IMR-90 (cell line): ENCODE data around the gene CACNA2D1. TPM values are rescaled to one million over a fixed set of nuclear protein-coding genes. Genes with fewer than 3 reads are reported as not detected.
A peak's percentile ranks its signal among the peaks of the same experiment; 100 is the strongest.

ENCODE experiments used
- ATAC-seq: fragments of 200-7000 bp; cut with Tn5 transposase; 2 replicates; pipeline ENCODE4 v1.9.1; 2020; ENCODE audit warnings: low read depth, mild to moderate bottlenecking, moderate library complexity
- BruUV-seq: library from RNA; stranded (reverse); fragments of 400-500 nt; replicated peaks from 2 replicates; lab custom pipeline; 2021; lab: Mats Ljungman, UMichigan
- CTCF ChIA-PET: fragments of 300-600 bp; formaldehyde crosslinking; extraction: SDS; loops from one replicate; lab custom pipeline; 2021; ENCODE audit warnings: antibody characterized with exemption; lab: Yijun Ruan, JAX
- POLR2A ChIA-PET: fragments of 300-600 bp; sonication (Branson Sonifier 250); formaldehyde crosslinking; loops from one replicate; lab custom pipeline; 2022; ENCODE audit warnings: antibody characterized with exemption; ENCODE audit not compliant: unreplicated experiment; lab: Charles Lee
- DNase-seq: peaks from one replicate; pipeline ENCODE4 v3.0.0; 2013
- H2AFZ ChIP-seq: replicated peaks from 2 replicates; pipeline ENCODE3; 2013; ENCODE audit warnings: low read length, mild to moderate bottlenecking; ENCODE audit not compliant: poor library complexity
- H2AK5ac ChIP-seq: 2 replicates; pipeline ENCODE4 v1.6.1; 2013; ENCODE audit warnings: low read depth, low read length, inconsistent platforms
- H2AK9ac ChIP-seq: replicated peaks from 2 replicates; pipeline ENCODE3; 2013; ENCODE audit warnings: mild to moderate bottlenecking, low read depth, low read length, moderate library complexity; ENCODE audit not compliant: poor library complexity
- H2BK120ac ChIP-seq: 2 replicates; pipeline ENCODE4 v1.6.1; 2013; ENCODE audit warnings: low read depth, low read length, inconsistent platforms
- H2BK15ac ChIP-seq: 3 replicates; pipeline ENCODE4 v1.6.1; 2013; ENCODE audit warnings: low read depth, low read length, inconsistent platforms
- H2BK20ac ChIP-seq: 2 replicates; pipeline ENCODE4 v1.6.1; 2013; ENCODE audit warnings: low read depth, mild to moderate bottlenecking, inconsistent platforms, low read length, moderate library complexity
- H2BK5ac ChIP-seq: 2 replicates; pipeline ENCODE4 v1.6.1; 2013; ENCODE audit warnings: mild to moderate bottlenecking, low read depth, low read length, inconsistent platforms; ENCODE audit not compliant: poor library complexity, severe bottlenecking
- H3K14ac ChIP-seq: replicated peaks from 2 replicates; pipeline ENCODE4 v1.6.1; 2013; ENCODE audit warnings: low read depth, low read length, inconsistent platforms
- H3K18ac ChIP-seq: 2 replicates; pipeline ENCODE4 v1.6.1; 2013; ENCODE audit warnings: low read depth, low read length, control low read depth
- H3K23ac ChIP-seq: 2 replicates; pipeline ENCODE4 v1.6.1; 2013; ENCODE audit warnings: low read depth, low read length, inconsistent platforms
- H3K27ac ChIP-seq: 2 replicates; pipeline ENCODE4 v1.5.1; 2013; ENCODE audit warnings: mild to moderate bottlenecking, control low read depth, low read length; ENCODE audit not compliant: insufficient read depth
- H3K27me3 ChIP-seq: 2 replicates; pipeline ENCODE4 v1.6.1; 2013; ENCODE audit warnings: low read length; ENCODE audit not compliant: control insufficient read depth, insufficient read depth
- H3K36me3 ChIP-seq: 2 replicates; pipeline ENCODE4 v1.6.1; 2013; ENCODE audit warnings: low read length, mixed read lengths; ENCODE audit not compliant: control insufficient read depth, insufficient read depth
- H3K4ac ChIP-seq: 2 replicates; pipeline ENCODE4 v1.6.1; 2013; ENCODE audit warnings: low read depth, low read length, inconsistent platforms
- H3K4me1 ChIP-seq: 2 replicates; pipeline ENCODE4 v1.6.1; 2013; ENCODE audit warnings: low read length, mixed read lengths; ENCODE audit not compliant: control insufficient read depth, insufficient read depth
- H3K4me2 ChIP-seq: 2 replicates; pipeline ENCODE4 v1.6.1; 2013; ENCODE audit warnings: low read depth, mild to moderate bottlenecking, control low read depth, low read length, moderate library complexity
- H3K4me3 ChIP-seq: 2 replicates; pipeline ENCODE4 v1.5.1; 2013; ENCODE audit warnings: low read depth, mild to moderate bottlenecking, control low read depth, low read length, moderate library complexity; ENCODE audit not compliant: insufficient read depth
- H3K56ac ChIP-seq: 2 replicates; pipeline ENCODE4 v1.6.1; 2013; ENCODE audit warnings: low read length, inconsistent platforms; ENCODE audit not compliant: insufficient read depth; ENCODE audit errors: extremely low read depth
- H3K79me1 ChIP-seq, 2 experiments: 2 replicates each; pipeline ENCODE4 v1.6.1; 2013; ENCODE audit warnings: low read length in 2 of 2, inconsistent platforms in 1 of 2, low read depth in 1 of 2
- H3K9ac ChIP-seq: 2 replicates; pipeline ENCODE4 v1.6.1; 2013; ENCODE audit warnings: low read depth, low read length, control low read depth
- H3K9me1 ChIP-seq: 2 replicates; pipeline ENCODE4 v1.6.1; 2013; ENCODE audit warnings: low read length, inconsistent platforms; ENCODE audit not compliant: insufficient read depth
- H3K9me3 ChIP-seq: 2 replicates; pipeline ENCODE4 v1.6.1; 2013; ENCODE audit warnings: low read length; ENCODE audit not compliant: control insufficient read depth, insufficient read depth
- H4K20me1 ChIP-seq: 2 replicates; pipeline ENCODE4 v1.6.1; 2013; ENCODE audit warnings: low read length, inconsistent platforms; ENCODE audit not compliant: insufficient read depth
- H4K5ac ChIP-seq: 2 replicates; pipeline ENCODE4 v1.6.1; 2013; ENCODE audit warnings: mild to moderate bottlenecking, low read depth, low read length, control low read depth
- H4K8ac ChIP-seq, 2 experiments: 2 replicates each; pipeline ENCODE4 v1.6.1; 2013; ENCODE audit warnings: low read depth in 2 of 2, low read length in 2 of 2, control low read depth in 1 of 2, inconsistent platforms in 1 of 2
- H4K91ac ChIP-seq: 2 replicates; pipeline ENCODE4 v1.6.1; 2013; ENCODE audit warnings: low read depth, low read length, inconsistent platforms; ENCODE audit not compliant: insufficient read depth
- CTCF ChIP-seq: conservative IDR thresholded peaks from 2 replicates; pipeline ENCODE4 v1.5.1; 2012; ENCODE audit warnings: mild to moderate bottlenecking, low read depth, low read length, improper control_type of control experiment
- ELK1 ChIP-seq: fragments of 150-350 bp; IDR thresholded peaks from 2 replicates; pipeline ENCODE4 v1.6.1; 2016; ENCODE audit warnings: low read depth, mild to moderate bottlenecking, low read length, moderate library complexity, borderline replicate concordance
- RAD21 ChIP-seq: IDR thresholded peaks from 2 replicates; pipeline ENCODE4 v1.6.1; 2012; ENCODE audit warnings: low read length, improper control_type of control experiment
- SMC3 ChIP-seq: fragments of 150-350 bp; IDR thresholded peaks from 2 replicates; pipeline ENCODE4 v1.6.1; 2016; ENCODE audit warnings: low read depth, mild to moderate bottlenecking, antibody characterized with exemption, low read length, moderate library complexity
- WGBS, 2 experiments: methylation state at CpG; one replicate each; pipeline versions ENCODE4 v1.1.5 to v1.1.7; 2013; ENCODE audit warnings: missing lambda C conversion rate in 2 of 2; ENCODE audit not compliant: insufficient read length in 1 of 2; ENCODE audit errors: extremely low coverage in 2 of 2; 5-methylcytosine and 5-hydroxymethylcytosine counted together
- dilution Hi-C: fragments of 300-500 bp; cut with HindIII; formaldehyde crosslinking; loops from one replicate; pipeline ENCODE4 v1.14.3; 2018; ENCODE audit warnings: low sequenced_read_pairs; ENCODE audit not compliant: unreplicated experiment
- in situ Hi-C: fragments of 300-500 bp; cut with MboI; formaldehyde crosslinking; loops from 3 replicates; pipeline ENCODE4 v1.14.3; 2019; ENCODE audit warnings: low sequenced_read_pairs, inconsistent platforms, mixed read lengths
- intact Hi-C: fragments of 100-400 bp; cut with micrococcal nuclease; formaldehyde crosslinking; loops from 2 replicates; pipeline ENCODE4 v1.10.0; 2022
- polyA plus RNA-seq, 3 experiments: library from polyadenylated mRNA; depleted of rRNA; stranded (reverse); fragments of >200 nt; gene quantifications; 2 replicates each; pipeline ENCODE4 v1.2.3, GENCODE V29; 2012; ENCODE audit warnings: low replicate concordance in 1 of 3
- total RNA-seq: library from RNA; depleted of rRNA; stranded (reverse); fragments of >200 nt; gene quantifications from 2 replicates; pipeline ENCODE4 v1.2.3, GENCODE V29; 2012

Gene CACNA2D1
- total and polyA plus RNA-seq, 2 of the 4 experiments (the other 2 are of a cell fraction), result 5.8 to 21.9 TPM

- Histone ChIP-seq H3K79me1 (peaks cover 0 to 6% of the 10 kb centered on the region in 2 experiments; a peak in 1 of 4 replicates), H2BK120ac (no peak overlapping the region), H2BK5ac (no peak overlapping the region), H2BK20ac (no peak overlapping the region), H3K23ac (no peak overlapping the region), H4K5ac (no peak overlapping the region), H3K27me3 (no peaks in the 10 kb centered on the region), H3K4me3 (no peak overlapping the region), H3K4me1 (0 out of 2 replicates have a peak, but pooled peaks cover 1% of the 10 kb centered on the region), H3K18ac (no peak overlapping the region), H3K14ac (no peak overlapping the region), H4K8ac (no peak overlapping the region), H2AK9ac (no peak overlapping the region), H3K27ac (no peak overlapping the region), H3K56ac (no peak overlapping the region), H4K20me1 (no peaks in the 10 kb centered on the region), H2BK15ac (no peak overlapping the region), H3K9ac (no peak overlapping the region), H3K36me3 (no peaks in the 10 kb centered on the region), H2AK5ac (no peak overlapping the region), H3K9me1 (no peaks in the 10 kb centered on the region; the same call in 1 of the 2 replicates), H3K4me2 (no peak overlapping the region), H3K9me3 (no peaks in the 10 kb centered on the region), H3K4ac (no peak overlapping the region), H4K91ac (no peak overlapping the region), H2AFZ (no peak overlapping the region)
- POLR2A ChIA-PET, result no interaction called here
- no CpG with 5 or more reads among the region's 4 CpGs for WGBS, 2 experiments
- DNase-seq (peak; percentile 59), ATAC-seq (no peak; the same call in 1 of the 2 replicates)
- TF ChIP-seq RAD21, result peak; percentile 75
- peak; percentile 75 for TF ChIP-seq CTCF
- no peak for TF ChIP-seq ELK1
- TF ChIP-seq SMC3, result peak; percentile 82
- dilution Hi-C loops (no loop called here), intact Hi-C loops (loop anchor here (1.0 to 10.0 kb wide), 7 partner anchors 192 to 740 kb away; partner anchors contain the start of gene CACNA2D1), in situ Hi-C loops (loop anchor here (10.0 to 25.0 kb wide), 3 partner anchors 250 to 747 kb away; no protein-coding TSS in a partner anchor)
- CTCF ChIA-PET, result interaction anchor here (0.5 to 1.0 kb wide), 3 partner anchors 184 to 492 kb away, joined by 3 to 4 read pairs (median 3); no protein-coding TSS in a partner anchor
- no TSS peak for BruUV-seq
Observed at GRCh38 chr7:82234457-82235049, 209.0 kb downstream of the CACNA2D1 start.
